IPS-20b (cell line): ENCODE measurements around the gene SLC6A6.
"Not testable (repeated sequence)": the region's sequence is repeated elsewhere in the genome, so short reads cannot be mapped to it uniquely, and the experiment has no call there.

ENCODE experiments used
- H3K27ac ChIP-seq: one replicate; pipeline ENCODE4 v1.5.1; 2013; ENCODE audit warnings: low read length
- H3K27me3 ChIP-seq: 2 replicates; pipeline ENCODE4 v1.6.1; 2013; ENCODE audit warnings: mild to moderate bottlenecking, low read length, inconsistent platforms; ENCODE audit not compliant: insufficient read depth
- H3K36me3 ChIP-seq: 2 replicates; pipeline ENCODE4 v1.6.1; 2013; ENCODE audit warnings: low read depth, mild to moderate bottlenecking, inconsistent platforms, low read length, moderate library complexity; ENCODE audit not compliant: insufficient read depth
- H3K4me1 ChIP-seq: 2 replicates; pipeline ENCODE4 v1.6.1; 2013; ENCODE audit warnings: mild to moderate bottlenecking, control low read depth, inconsistent platforms, low read length, moderate library complexity; ENCODE audit not compliant: insufficient read depth
- H3K4me3 ChIP-seq: 2 replicates; pipeline ENCODE4 v1.5.1; 2013; ENCODE audit warnings: mild to moderate bottlenecking, low read length, inconsistent platforms
- H3K9ac ChIP-seq: 2 replicates; pipeline ENCODE4 v1.6.1; 2013; ENCODE audit warnings: low read depth, mild to moderate bottlenecking, inconsistent platforms, low read length, moderate library complexity
- H3K9me3 ChIP-seq: 2 replicates; pipeline ENCODE4 v1.6.1; 2013; ENCODE audit warnings: mild to moderate bottlenecking, low read depth, low read length, inconsistent platforms; ENCODE audit not compliant: insufficient read depth

Gene SLC6A6

DNA sequence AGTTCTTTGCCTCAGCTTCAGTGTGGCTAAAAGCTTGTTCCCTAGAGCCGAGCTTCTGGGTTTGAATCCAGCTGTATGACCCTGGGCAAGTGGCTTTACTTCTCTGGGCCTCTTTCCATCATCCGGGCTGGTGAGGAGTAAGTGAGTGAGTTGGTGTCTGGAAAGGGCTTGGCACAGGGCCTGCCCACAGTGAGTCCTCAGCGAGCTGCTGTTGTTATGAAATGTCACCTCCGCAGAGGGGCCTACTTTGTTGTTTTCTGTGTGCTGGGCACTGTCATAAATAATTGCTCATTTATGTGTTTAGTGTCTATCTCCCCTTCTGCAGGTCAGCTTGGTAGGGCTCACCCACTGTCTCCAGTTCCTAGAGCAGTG lies 31.7 kb downstream of the SLC6A6 start:
- Histone ChIP-seq H3K9ac (no peak overlapping the region; the same call in 1 of the 2 replicates), H3K4me1 (peaks cover 12% of the 10 kb centered on the region), H3K36me3 (0 out of 2 replicates have a peak, but pooled peaks cover 3% of the 10 kb centered on the region)

DNA sequence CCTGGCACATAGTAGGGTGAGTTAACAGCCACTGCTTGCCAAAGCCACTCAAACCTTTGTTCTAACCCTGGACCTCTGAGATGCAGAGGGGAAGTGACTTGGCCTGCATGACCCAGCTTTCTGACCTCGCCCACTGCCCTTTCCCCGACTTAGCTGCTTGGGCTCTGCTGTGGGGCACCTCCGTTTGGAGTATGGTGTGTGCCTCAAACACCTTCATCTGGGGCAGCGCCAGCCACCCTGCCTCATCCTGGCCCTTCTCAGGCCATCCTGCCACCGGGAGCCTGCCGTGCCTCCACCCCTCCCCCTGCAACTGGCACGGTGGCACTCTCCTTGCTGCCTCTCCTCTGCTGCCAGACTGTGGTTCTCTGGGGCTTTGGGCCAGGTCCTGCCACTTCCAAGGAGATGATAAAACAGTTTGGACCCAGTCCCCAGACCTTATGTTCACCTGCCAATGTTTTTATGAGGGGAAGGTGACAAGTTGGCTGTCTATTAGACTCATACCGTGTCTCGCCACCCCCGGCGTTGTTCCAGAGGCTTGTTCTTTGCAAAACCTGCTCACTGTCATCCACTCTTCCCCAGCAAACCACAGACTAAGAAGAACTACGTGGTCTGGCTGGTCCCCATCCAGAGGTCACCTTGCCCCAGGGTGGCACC lies 32.2 kb downstream of the SLC6A6 start:
- Histone ChIP-seq H3K4me1 (peaks cover 12% of the 10 kb centered on the region), H3K27me3 (no peaks in the 10 kb centered on the region), H3K9me3 (no peaks in the 10 kb centered on the region), H3K4me3 (no peak overlapping the region), H3K36me3 (0 out of 2 replicates have a peak, but pooled peaks cover 3% of the 10 kb centered on the region), H3K9ac (no peak overlapping the region), H3K27ac (no peak overlapping the region)

More for the DNA sequence above, 31.7 kb downstream of the SLC6A6 start:
- no peak overlapping the region for H3K4me3 ChIP-seq
- no peak overlapping the region for H3K27ac ChIP-seq
- no peaks in the 10 kb centered on the region for H3K9me3 ChIP-seq
- no peaks in the 10 kb centered on the region for H3K27me3 ChIP-seq

GRCh38 chr3:14435175-14436014 lies 33.0 kb downstream of the SLC6A6 start:
- no peak overlapping the region for H3K9ac ChIP-seq
- H3K36me3 ChIP-seq: 0 out of 2 replicates have a peak, but pooled peaks cover 3% of the 10 kb centered on the region
- H3K27ac ChIP-seq: no peak overlapping the region
- H3K4me3 ChIP-seq: no peak overlapping the region
- H3K9me3 ChIP-seq: no peaks in the 10 kb centered on the region
- H3K27me3 ChIP-seq: no peaks in the 10 kb centered on the region
- peaks cover 16% of the 10 kb centered on the region for H3K4me1 ChIP-seq

GRCh38 chr3:14436954-14437281 lies 34.5 kb downstream of the SLC6A6 start:
- H3K27me3 ChIP-seq: no peaks in the 10 kb centered on the region
- peaks cover 12% of the 10 kb centered on the region for H3K4me1 ChIP-seq
- no peak overlapping the region for H3K27ac ChIP-seq
- H3K9ac ChIP-seq: no peak overlapping the region
- H3K4me3 ChIP-seq: no peak overlapping the region
- no peaks in the 10 kb centered on the region for H3K9me3 ChIP-seq
- 0 out of 2 replicates have a peak, but pooled peaks cover 3% of the 10 kb centered on the region for H3K36me3 ChIP-seq

DNA sequence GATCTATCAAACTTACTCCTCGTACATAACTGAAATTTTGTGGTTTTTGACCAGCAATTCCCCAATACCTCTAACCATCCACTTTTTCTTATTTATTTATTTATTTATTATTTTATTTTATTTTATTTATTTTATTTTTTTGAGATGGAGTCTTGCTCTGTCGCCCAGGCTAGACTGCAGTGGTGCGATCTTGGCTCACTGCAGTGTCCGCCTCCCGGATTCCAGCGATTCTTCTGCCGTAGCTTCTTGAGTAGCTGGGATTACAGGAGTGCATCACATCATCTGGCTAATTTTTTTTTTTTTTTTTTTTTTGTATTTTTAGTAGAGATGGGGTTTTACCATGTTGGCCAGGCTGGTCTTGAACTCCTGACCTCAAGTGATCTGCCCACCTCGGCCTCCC lies 35.3 kb downstream of the SLC6A6 start:
- not testable (repeated sequence) for H3K36me3 ChIP-seq, H3K27me3 ChIP-seq, H3K9ac ChIP-seq, H3K27ac ChIP-seq, H3K4me3 ChIP-seq, H3K9me3 ChIP-seq
- peaks cover 12% of the 10 kb centered on the region for H3K4me1 ChIP-seq

DNA sequence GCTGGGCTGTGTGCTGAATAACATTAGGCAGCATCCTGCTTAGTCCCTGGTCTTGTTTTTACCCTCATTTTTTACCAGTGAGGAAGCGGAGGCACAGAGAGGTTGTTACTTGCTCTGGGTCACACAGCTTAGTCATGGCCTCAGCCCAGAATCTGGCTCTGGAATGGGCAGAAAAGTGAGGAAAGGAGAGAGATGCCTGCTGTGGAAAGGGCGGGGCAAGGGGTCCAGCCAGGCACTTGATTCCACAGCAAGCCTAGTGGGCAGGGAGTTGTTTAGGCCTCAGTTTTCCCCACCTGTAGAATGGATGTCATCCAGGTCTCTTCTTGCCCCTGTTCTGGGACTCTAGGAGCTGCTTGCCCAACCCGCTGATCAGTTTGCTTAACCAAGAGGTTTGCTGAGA lies 35.9 kb downstream of the SLC6A6 start:
- H3K27ac ChIP-seq: no peak overlapping the region
- H3K27me3 ChIP-seq: no peaks in the 10 kb centered on the region
- H3K4me3 ChIP-seq: no peak overlapping the region
- 0 out of 2 replicates have a peak, but pooled peaks cover 3% of the 10 kb centered on the region for H3K36me3 ChIP-seq
- peaks cover 12% of the 10 kb centered on the region for H3K4me1 ChIP-seq
- no peaks in the 10 kb centered on the region for H3K9me3 ChIP-seq
- no peak overlapping the region for H3K9ac ChIP-seq

DNA sequence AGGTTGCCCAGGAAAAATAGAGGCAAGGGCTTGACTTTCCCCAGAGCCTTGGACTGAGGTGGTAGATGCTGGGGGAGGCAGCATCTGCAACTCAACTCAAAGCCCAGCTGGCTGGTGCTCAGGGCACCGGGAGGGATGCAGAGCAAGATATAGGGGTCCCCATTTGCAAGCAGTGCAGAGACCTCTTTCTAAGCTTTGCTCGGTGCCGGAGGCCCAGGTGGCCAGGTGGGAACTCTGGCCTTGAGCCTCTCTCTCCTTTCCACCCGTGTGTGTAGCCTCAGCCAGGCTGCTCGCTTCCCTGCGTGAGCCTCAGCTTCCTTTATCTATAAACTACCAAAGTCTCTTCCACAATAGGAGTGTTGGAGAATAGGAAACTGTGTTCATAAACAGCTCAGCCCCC lies 36.5 kb downstream of the SLC6A6 start:
- Histone ChIP-seq H3K36me3 (peaks cover 5% of the 10 kb centered on the region; the same call in 1 of the 2 replicates), H3K4me1 (peaks cover 12% of the 10 kb centered on the region), H3K27me3 (no peaks in the 10 kb centered on the region), H3K9ac (no peak overlapping the region), H3K4me3 (no peak overlapping the region), H3K27ac (no peak overlapping the region), H3K9me3 (no peaks in the 10 kb centered on the region)

GRCh38 chr3:14439501-14440167 lies 37.2 kb downstream of the SLC6A6 start:
- Histone ChIP-seq H3K36me3 (peaks cover 13% of the 10 kb centered on the region; the same call in 1 of the 2 replicates), H3K9ac (no peak overlapping the region; the same call in 1 of the 2 replicates), H3K4me3 (no peak overlapping the region), H3K27me3 (no peaks in the 10 kb centered on the region), H3K9me3 (no peaks in the 10 kb centered on the region), H3K27ac (no peak overlapping the region), H3K4me1 (peaks cover 12% of the 10 kb centered on the region)

GRCh38 chr3:14440168-14440518 lies 37.7 kb downstream of the SLC6A6 start:
- peaks cover 9% of the 10 kb centered on the region for H3K4me1 ChIP-seq
- no peak overlapping the region for H3K4me3 ChIP-seq
- H3K27me3 ChIP-seq: no peaks in the 10 kb centered on the region
- no peaks in the 10 kb centered on the region for H3K9me3 ChIP-seq
- H3K9ac ChIP-seq: no peak overlapping the region; the same call in 1 of the 2 replicates
- H3K27ac ChIP-seq: no peak overlapping the region
- peaks cover 9% of the 10 kb centered on the region; the same call in 1 of the 2 replicates for H3K36me3 ChIP-seq

DNA sequence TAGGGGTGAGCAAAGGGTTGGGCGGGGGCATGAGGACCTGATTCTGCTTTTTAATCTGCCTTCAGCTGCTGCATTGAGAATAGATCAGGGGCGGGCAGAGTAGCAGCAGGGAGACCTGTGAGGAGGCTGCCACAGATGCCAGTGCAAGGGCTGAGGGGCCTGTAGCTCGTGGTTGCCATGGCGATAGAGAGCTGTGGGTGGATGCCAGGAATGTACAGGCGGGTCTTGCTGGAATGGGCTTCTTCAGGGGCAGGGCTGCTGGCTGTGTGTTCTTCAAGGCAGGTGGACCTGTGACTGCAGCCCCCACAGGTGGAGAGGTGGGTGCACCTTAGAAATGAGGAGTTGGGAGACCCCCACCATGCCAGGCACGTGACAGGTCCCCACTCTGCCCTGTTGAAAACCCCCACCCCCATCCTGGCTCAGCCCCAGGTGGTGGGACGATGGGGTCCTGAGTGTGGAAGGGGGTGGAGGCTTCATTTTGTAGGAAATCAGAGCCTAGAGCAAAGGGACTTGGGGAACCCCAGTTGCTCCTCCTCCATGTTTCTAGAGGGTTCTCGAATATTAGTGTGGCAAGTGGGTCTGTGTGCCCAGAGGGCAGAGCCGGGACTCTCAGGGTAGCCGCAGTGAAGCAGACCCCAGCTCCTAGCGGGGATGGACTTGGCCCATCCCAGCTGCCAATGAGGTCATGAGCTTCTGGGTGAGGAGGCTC lies 38.3 kb downstream of the SLC6A6 start:
- H3K9me3 ChIP-seq: no peaks in the 10 kb centered on the region
- H3K27ac ChIP-seq: no peak overlapping the region
- H3K36me3 ChIP-seq: peaks cover 14% of the 10 kb centered on the region
- no peak overlapping the region for H3K4me3 ChIP-seq
- peaks cover 4% of the 10 kb centered on the region; the same call in 1 of the 2 replicates for H3K4me1 ChIP-seq
- no peaks in the 10 kb centered on the region for H3K27me3 ChIP-seq
- no peak overlapping the region for H3K9ac ChIP-seq

GRCh38 chr3:14441240-14441919 lies 39.0 kb downstream of the SLC6A6 start:
- H3K27ac ChIP-seq: no peak overlapping the region
- H3K9me3 ChIP-seq: no peaks in the 10 kb centered on the region
- no peak overlapping the region for H3K9ac ChIP-seq
- H3K36me3 ChIP-seq: peaks cover 21% of the 10 kb centered on the region
- peaks cover 4% of the 10 kb centered on the region; the same call in 1 of the 2 replicates for H3K4me1 ChIP-seq
- no peak overlapping the region for H3K4me3 ChIP-seq
- no peaks in the 10 kb centered on the region for H3K27me3 ChIP-seq
